Erythroblast (primary cell): ENCODE measurements around the gene TUBA3D.

ENCODE experiments used
- GATA1 ChIP-seq: IDR thresholded peaks from 2 replicates; pipeline ENCODE4 v1.6.1; 2011; ENCODE audit warnings: low read depth, mild to moderate bottlenecking, control low read depth, low read length, moderate library complexity
- POLR2A ChIP-seq: IDR thresholded peaks from 2 replicates; pipeline ENCODE4 v1.6.1; 2011; ENCODE audit warnings: mild to moderate bottlenecking, low read length

DNA sequence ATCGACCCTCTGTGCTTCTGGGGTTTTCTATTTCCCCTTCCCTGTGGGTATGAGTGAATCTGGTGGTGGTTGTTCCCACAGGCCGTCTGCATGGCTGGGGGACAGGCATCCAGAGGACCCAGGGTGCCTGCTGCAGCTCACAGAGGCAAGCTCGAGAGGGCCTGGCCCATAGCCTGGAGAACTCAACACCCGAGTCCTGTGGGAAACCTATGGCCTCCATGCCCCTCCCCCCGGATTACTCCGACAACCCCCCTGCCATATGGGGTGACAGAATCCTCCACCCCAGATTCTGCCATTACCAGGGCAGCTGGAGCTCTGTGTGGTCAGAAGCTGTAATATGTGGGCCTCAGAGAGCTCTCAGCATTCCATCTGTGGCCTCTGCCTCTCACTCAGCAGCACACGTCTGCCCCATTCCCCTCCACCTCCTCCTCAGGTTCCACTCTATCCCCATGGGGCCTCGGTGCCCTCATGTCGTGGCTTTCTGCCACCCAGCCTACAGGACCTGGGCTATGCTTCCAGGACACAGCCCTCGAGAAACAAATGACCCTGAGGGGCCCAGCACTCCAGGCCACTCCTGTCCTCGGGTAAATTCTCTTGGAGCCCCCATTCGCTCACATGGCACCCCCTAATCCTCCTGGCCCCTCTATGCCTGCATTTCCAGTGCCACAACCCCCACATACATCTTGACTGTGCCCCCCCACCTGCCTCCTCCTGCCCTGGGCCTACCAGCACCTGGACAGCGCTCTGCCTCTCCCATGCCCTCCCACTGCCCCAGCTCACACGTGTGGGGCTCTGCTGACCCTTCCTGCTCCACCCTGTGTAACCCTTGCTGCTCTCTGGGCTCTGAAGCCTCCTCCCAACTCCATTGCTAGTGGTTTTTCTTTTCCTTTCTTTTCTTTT lies 12.6 kb downstream of the TUBA3D start:
- no peak for TF ChIP-seq POLR2A
- TF ChIP-seq GATA1: no peak
